Jurkat, Clone E6-1 (cell line): ENCODE results near the gene C17orf114.
"Not testable (repeated sequence)": the region's sequence is repeated elsewhere in the genome, so short reads cannot be mapped to it uniquely, and the experiment has no call there.

Experiments used
- DNase-seq: peaks from one replicate; pipeline ENCODE4 v3.0.0-alpha.2; 2011; ENCODE audit warnings: low read depth, low spot score
- H3K4me3 ChIP-seq: 2 replicates; pipeline ENCODE4 v1.5.1; 2011; ENCODE audit warnings: mild to moderate bottlenecking, low read length, control low read depth, moderate library complexity

C17orf114 gene

GRCh38 chr17:4832829-4833177 lies 30.7 kb upstream of the C17orf114 start:
- DNase-seq, result not testable (repeated sequence)
- H3K4me3 ChIP-seq, result peak overlapping the region; percentile 56

DNA sequence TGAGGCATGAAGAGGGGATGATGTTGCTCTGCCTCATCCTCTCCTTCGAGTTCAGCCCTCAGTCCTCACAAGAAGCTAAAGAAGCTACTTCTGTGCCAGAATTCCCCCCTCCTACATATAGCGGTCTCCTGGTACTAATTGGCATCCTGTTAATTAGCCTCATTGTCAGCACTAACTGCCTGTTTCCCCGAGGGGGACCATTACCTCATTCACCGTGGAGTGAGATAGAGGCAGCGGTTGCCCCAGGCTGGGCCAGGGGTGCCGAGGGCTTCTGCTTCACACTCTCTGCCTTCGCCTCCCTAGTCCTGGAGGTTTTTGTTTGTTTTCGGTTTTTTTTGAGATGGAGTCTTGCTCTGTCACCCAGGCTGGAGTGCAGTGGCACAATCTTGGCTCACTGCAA lies 25.3 kb upstream of the C17orf114 start:
- no peak overlapping the region for H3K4me3 ChIP-seq
- DNase-seq, result no peak

DNA sequence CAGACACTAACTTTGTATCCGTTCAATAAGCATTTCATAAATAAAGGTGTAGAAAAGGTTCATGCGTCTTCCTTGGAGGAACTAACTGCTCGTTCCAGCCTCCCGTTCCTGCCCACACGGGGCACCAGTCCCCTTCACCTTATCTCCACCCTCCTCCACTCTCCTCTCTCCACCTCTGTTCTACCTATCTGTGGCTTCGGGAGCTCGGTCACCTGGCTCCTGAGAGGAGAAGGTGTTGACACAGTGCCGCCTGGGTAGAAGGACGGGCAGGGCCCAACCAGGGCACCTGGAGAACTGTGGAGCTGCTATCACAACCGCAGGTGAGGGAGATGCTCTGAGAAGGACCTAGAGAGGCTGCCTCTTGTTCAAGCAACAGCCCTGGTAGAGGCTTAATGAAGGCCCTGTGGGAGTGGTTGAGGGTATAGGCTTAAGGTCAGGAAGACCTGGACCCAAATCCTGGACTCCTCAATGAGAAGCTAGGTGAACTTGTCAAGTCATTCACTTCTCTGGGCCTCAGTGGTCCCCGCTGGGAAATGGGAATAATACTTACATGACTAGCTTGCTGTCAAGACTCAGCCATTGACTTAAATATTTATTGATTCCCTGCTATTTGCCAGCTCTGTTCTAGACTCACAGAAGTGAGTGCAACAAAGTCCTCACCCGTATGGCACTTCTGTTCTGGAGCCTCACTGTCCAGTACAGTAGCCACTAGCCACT lies 21.4 kb upstream of the C17orf114 start:
- DNase-seq, result no peak

DNA sequence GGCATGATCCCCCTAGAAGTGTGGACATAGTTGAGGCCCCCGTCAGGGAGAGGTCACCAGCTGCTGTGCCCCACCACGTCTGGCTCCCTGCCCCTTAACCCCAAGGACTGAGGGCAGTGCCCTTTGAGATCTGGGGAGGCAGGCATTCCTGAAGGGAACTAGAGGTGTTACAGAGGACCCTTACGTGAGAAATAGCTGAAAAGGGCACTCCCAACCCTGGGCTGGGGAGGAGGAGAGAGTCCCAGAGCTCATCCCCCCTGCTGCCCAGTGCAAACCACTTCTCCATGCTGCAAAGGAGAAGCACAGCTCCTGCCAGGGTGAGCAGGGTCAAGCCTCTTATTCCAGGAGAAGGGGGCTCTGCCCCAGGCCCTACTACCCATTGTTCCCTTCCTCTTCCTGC lies 20.7 kb upstream of the C17orf114 start:
- no peak overlapping the region for H3K4me3 ChIP-seq
- DNase-seq, result no peak

More for the DNA sequence above, 21.4 kb upstream of the C17orf114 start:
- H3K4me3 ChIP-seq, result no peak overlapping the region

- no peak for DNase-seq
- H3K4me3 ChIP-seq, result no peak overlapping the region
These were observed 16.1 kb upstream of the C17orf114 start for GRCh38 chr17:4818276-4818675.

DNA sequence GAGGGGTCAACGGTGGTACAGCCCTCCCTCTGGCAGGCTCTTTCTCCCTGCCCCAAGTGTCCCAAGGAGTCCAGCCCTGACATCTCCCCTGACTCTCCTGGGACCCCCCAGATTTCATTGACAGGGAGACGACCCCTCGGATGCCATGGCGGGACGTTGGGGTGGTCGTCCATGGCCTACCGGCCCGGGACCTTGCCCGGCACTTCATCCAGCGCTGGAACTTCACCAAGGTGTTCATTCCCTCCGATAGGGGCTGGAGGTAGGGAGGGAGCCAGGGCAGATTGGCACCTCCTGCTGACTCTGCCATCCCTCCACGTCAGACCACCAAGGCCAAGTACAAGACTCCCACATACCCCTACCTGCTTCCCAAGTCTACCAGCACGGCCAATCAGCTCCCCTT lies 14.7 kb upstream of the C17orf114 start:
- H3K4me3 ChIP-seq, result no peak overlapping the region
- DNase-seq, result no peak

GRCh38 chr17:4815043-4815675 lies 13.0 kb upstream of the C17orf114 start:
- no peak overlapping the region for H3K4me3 ChIP-seq
- DNase-seq, result no peak

GRCh38 chr17:4812690-4813089 lies 10.6 kb upstream of the C17orf114 start:
- no peak for DNase-seq
- H3K4me3 ChIP-seq, result no peak overlapping the region

GRCh38 chr17:4811471-4811870 lies 9.3 kb upstream of the C17orf114 start:
- DNase-seq, result no peak
- no peak overlapping the region for H3K4me3 ChIP-seq

GRCh38 chr17:4810696-4811290 lies 8.7 kb upstream of the C17orf114 start:
- no peak for DNase-seq

DNA sequence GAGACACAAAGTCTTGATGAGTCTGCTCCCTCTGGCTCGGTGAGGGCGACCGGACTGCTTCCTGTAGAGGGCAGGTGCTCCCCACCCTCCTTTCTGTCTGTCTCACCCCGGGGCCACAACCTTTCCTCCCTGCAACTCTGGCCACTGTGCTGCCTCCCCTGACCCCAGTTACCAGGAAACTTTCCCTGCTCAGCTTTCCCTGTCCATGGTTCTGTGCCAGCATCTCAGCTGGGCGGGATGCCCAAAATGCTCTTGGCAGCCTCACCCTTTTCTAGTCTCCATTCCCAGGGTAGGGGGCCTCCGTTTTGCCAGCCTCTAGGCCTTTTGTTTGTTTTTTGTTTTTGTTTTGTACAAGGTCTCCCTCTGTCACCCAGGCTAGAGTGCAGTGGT lies 6.2 kb upstream of the C17orf114 start:
- no peak overlapping the region for H3K4me3 ChIP-seq
- no peak for DNase-seq

More at GRCh38 chr17:4810696-4811290, 8.7 kb upstream of the C17orf114 start:
- no peak overlapping the region for H3K4me3 ChIP-seq

- peak overlapping the region; percentile 59 for H3K4me3 ChIP-seq
- DNase-seq, result no peak
These were observed 5.7 kb upstream of the C17orf114 start for GRCh38 chr17:4807605-4808377.

DNA sequence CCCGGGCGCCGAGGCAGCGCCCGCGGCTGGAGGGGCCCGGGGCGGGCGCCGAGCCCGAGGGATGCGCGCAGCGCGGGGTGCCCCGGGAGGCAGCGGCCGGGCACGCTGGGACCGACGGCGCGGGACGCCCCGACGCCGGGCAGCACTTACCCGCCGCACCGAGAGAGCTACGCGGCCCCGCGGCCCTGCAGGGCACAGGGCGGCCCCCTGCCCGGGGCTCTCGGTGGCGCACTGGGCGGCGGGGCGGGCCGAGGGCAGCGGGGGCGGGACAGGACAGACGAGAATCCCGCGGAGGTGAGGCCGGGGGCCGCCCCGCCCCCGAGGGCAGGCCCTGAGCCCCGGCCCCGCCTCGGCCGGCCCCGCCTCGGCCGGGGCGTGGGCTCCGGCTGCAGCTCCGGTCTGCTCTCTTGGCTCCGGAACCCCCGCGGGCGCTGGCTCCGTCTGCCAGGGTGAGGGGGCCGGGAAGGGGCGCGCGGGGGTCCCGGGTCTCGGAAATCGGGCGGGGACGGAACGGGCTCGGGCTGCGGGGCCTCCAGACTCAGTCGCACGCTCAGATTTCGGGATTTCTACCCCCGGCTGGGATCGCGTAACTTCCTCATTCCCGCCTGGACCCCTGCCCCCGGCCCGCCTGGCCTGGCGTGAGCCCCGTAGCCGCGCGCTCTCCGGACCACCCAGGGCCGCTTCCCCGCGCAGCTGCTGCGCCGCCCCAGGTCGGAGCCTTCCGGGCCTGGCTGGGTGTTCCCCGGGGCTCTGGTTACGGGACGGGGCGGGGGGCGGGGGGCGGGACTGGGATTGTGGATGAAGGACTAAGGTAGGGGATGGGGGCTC lies 4.9 kb upstream of the C17orf114 start, which contains the start of gene PLD2:
Gene PLD2, plus strand, starts transcription at position 376 of the 828 bp plus-strand sequence. CDS start 621 bp downstream, outside the sequence.
- DNase-seq, result peak; percentile 64
- peak within 1 kb of the TSS; percentile 64 for H3K4me3 ChIP-seq

GRCh38 chr17:4806456-4806776 lies 4.3 kb upstream of the C17orf114 start:
- H3K4me3 ChIP-seq, result peak overlapping the region; percentile 64
- DNase-seq, result no peak

DNA sequence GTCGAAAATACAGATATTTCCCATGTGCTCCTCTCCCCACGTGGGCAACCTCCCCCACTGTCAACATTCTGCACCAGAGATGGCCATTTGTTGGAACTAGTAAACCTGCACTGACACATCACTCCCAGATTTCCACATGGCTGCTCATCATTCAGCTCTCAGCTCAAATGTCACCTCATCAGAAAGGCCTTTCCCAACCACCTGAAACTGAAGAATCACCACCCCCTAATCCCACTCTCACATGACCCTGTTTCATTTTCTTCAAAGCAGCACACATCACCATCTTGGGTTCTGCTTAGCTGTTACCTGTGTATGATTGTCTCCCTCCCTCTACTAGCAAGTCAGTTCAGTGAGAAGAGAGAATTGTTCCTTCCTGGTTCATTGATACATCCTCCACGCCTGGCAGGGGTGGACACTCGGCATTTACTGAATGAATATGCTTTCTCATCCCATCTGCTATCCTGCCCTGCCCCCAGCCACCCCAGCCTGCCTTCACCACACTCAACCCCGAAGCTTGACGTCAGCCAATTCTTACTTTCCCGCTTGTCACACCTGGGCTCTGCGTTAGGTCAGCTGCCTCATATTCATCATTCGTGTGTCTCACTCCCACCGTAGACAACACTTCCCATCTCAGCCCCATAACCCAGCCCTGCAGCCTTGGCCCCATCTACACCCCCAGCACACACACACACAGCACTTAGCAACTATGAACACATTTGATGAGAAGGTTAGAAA lies 1.5 kb downstream of the C17orf114 start:
- no peak for DNase-seq
- no peak overlapping the region for H3K4me3 ChIP-seq

GRCh38 chr17:4796552-4796920 lies 5.6 kb downstream of the C17orf114 start:
- DNase-seq, result peak; percentile 12
- H3K4me3 ChIP-seq, result peak overlapping the region; percentile 94

DNA sequence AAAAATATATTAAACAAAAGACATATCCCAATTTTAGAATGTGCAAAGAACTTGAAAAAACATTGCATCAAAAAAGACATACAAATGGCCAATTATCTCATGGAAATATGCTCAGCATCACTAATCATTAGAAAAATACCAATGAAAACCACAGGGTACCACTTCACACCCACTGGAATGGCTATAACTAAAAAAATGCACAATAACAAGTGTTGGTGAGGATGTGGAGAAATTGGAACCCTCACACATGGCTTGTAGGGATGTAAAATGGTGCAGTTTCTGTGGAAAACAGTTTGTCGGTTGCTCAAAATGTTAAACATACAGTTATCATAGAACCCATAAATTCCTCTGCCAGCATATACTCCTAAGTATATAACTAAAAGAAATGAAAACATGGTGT lies 7.0 kb downstream of the C17orf114 start:
- no peak overlapping the region for H3K4me3 ChIP-seq

DNA sequence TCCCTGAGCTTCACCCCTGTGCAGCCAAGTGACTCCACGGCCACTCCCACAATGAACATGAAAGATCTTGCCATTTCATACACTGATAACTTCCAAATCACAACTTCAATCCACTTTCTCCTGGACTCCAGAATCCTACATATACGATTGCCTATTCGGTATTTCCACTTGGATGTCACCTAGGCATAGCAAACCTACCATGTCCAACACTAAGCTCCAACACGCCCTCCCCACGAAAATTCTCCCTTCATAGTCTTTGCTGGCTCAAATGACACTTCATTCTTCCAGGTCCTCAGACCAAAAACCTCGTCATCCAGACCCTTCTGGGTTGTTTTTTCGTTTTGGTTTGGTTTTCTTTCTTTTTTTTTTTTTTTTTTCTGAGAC lies 11.4 kb downstream of the C17orf114 start:
- DNase-seq, result no peak
- peak overlapping the region; percentile 66 for H3K4me3 ChIP-seq

More for the DNA sequence above, 7.0 kb downstream of the C17orf114 start:
- DNase-seq, result no peak
